IMR-90 (cell line): ENCODE results near the gene SLC2A11.

Experiments
- CTCF ChIP-seq: conservative IDR thresholded peaks from 2 replicates; pipeline ENCODE4 v1.5.1; 2012; ENCODE audit warnings: mild to moderate bottlenecking, low read depth, low read length, improper control_type of control experiment
- FOS ChIP-seq: fragments of 150-350 bp; IDR thresholded peaks from 2 replicates; pipeline ENCODE4 v1.6.1; 2016; ENCODE audit warnings: low read depth, low read length
- POLR2A ChIP-seq: IDR thresholded peaks from 2 replicates; pipeline ENCODE4 v1.6.1; 2012; ENCODE audit warnings: mild to moderate bottlenecking, low read depth, low read length
- SMC3 ChIP-seq: fragments of 150-350 bp; IDR thresholded peaks from 2 replicates; pipeline ENCODE4 v1.6.1; 2016; ENCODE audit warnings: low read depth, mild to moderate bottlenecking, antibody characterized with exemption, low read length, moderate library complexity

GRCh38 chr22:23842599-23842998 lies 15.1 kb upstream of the SLC2A11 start:
- no peak for TF ChIP-seq CTCF
- no peak for TF ChIP-seq FOS
- no peak for TF ChIP-seq SMC3
- no peak for TF ChIP-seq POLR2A
